ENCODE measurements around the gene TIMM50. TPM values are rescaled to one million over a fixed set of nuclear protein-coding genes. Genes with fewer than 3 reads are reported as not detected.

Gene TIMM50
- total RNA-seq, 2 donors from 2014 or later: 54.1 to 75.5 TPM

DNA sequence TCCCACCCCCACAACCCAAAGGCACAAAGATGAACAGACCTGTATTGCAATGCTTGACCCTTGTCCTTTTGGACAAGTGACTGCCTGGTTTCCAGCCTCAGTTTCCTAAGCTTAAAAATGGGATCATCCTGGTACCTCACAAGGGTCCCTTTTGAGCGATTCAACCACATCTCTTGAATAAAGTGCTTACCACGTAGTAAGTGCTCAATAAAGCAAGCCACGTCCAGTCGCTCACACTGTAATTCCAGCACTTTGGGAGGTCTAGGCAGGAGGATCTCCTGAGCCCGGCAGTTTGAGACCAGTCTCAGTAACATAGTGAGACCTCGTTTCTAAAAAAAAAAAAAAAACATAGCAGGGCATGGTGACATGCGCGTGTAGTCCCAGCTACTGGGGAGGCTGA lies 19.3 kb downstream of the TIMM50 start:
- no peaks in the 10 kb centered on the region for H3K4me1 ChIP-seq (replicated peaks)
- no peak overlapping the region for H3K27ac ChIP-seq
- intact Hi-C loops (cut with DNase I): no loop called here
- DNase-seq (ENCODE audit: low spot score): no peak
- H3K4me3 ChIP-seq: no peak overlapping the region
- WGBS: 76% methylated on average over 8 of the region's 8 CpGs
- TF ChIP-seq POLR2A (IDR thresholded peaks at IDR 0.05) (no peak), CTCF (IDR thresholded peaks at IDR 0.05) (no peak)
- H3K9me3 ChIP-seq: no peaks in the 10 kb centered on the region
- H3K36me3 ChIP-seq: no peaks in the 10 kb centered on the region
- peaks cover 6% of the 10 kb centered on the region for H3K27me3 ChIP-seq (replicated peaks; ENCODE audit: insufficient read depth)

DNA sequence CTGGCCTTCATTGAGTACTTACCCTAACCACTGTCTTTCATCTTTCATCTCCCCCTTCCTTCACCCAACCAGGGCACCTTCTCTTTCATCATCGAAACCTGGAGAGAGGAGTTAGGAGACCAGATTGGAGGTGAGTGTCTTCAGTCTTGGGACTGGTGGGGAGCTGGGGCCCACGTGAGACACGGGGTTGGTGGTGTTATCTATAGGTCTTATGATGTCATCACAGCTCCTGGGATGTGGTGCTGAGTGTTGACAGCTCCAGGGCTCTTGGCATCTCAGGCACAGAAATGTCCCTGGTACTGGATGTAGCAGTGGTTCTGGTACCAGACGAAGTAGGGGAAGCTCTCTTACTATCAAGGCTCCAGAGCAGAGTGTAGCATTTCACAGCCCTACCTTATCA lies 19.9 kb downstream of the TIMM50 start:
- no peak for DNase-seq (ENCODE audit: low spot score)
- no peak overlapping the region for H3K4me3 ChIP-seq
- H3K4me1 ChIP-seq (replicated peaks): no peaks in the 10 kb centered on the region
- intact Hi-C loops (cut with DNase I): no loop called here
- peaks cover 6% of the 10 kb centered on the region for H3K27me3 ChIP-seq (replicated peaks; ENCODE audit: insufficient read depth)
- WGBS: 41% methylated on average over 4 of the region's 4 CpGs
- no peak overlapping the region for H3K27ac ChIP-seq
- no peaks in the 10 kb centered on the region for H3K36me3 ChIP-seq
- TF ChIP-seq POLR2A (IDR thresholded peaks at IDR 0.05) (no peak), POLR2AphosphoS5 (IDR thresholded peaks at IDR 0.05) (no peak), CTCF (IDR thresholded peaks at IDR 0.05) (no peak)
- H3K9me3 ChIP-seq: no peaks in the 10 kb centered on the region

DNA sequence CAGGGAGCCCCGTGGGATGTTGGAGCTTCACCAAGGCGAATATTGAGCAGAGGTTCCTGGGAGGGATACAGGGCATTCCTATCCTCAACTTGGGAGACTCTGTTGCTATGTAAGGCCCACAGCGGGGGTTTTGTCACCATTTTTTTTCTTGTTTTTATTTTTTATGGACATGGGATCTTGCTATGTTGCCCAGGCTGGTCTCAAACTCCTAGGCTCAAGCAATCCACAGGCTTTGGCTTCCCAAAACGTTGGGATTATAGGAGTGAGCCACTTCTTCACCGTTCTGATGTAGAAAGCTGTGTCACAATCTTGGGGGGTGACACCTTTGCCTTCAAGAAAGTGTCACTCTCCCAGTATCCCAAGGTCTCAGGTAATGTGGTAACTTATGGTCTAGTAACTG lies 20.7 kb downstream of the TIMM50 start:
- H3K27me3 ChIP-seq (replicated peaks; ENCODE audit: insufficient read depth): peaks cover 6% of the 10 kb centered on the region
- WGBS: 80% methylated on average over 5 of the region's 5 CpGs

GRCh38 chr19:39502640-39503417 lies 22.2 kb downstream of the TIMM50 start:
- H3K27me3 ChIP-seq (replicated peaks; ENCODE audit: insufficient read depth): peaks cover 6% of the 10 kb centered on the region
- no peak for TF ChIP-seq POLR2A (IDR thresholded peaks at IDR 0.05)
- peak; percentile 34 to 82 (median 69) for TF ChIP-seq CTCF (IDR thresholded peaks at IDR 0.05)
- DNase-seq (ENCODE audit: low spot score): no peak

More for the DNA sequence above, 20.7 kb downstream of the TIMM50 start:
- H3K4me3 ChIP-seq: no peak overlapping the region
- no peak for DNase-seq (ENCODE audit: low spot score)
- no peaks in the 10 kb centered on the region for H3K9me3 ChIP-seq
- H3K36me3 ChIP-seq: no peaks in the 10 kb centered on the region
- intact Hi-C loops (cut with DNase I): no loop called here
- TF ChIP-seq CTCF (IDR thresholded peaks at IDR 0.05) (no peak), POLR2A (IDR thresholded peaks at IDR 0.05) (no peak), POLR2AphosphoS5 (IDR thresholded peaks at IDR 0.05) (no peak)
- H3K27ac ChIP-seq: no peak overlapping the region
- H3K4me1 ChIP-seq (replicated peaks): no peaks in the 10 kb centered on the region

GRCh38 chr19:39506598-39506943 lies 25.9 kb downstream of the TIMM50 start:
- Histone ChIP-seq H3K27ac (no peak overlapping the region), H3K4me3 (peak overlapping the region in 1 of 2 donors; percentile 29), H3K36me3 (no peaks in the 10 kb centered on the region), H3K4me1 (replicated peaks) (no peaks in the 10 kb centered on the region), H3K27me3 (replicated peaks; ENCODE audit: insufficient read depth) (peaks cover 3% of the 10 kb centered on the region), H3K9me3 (no peaks in the 10 kb centered on the region)
- WGBS: 56% methylated on average over 7 of the region's 7 CpGs
- intact Hi-C loops (cut with DNase I): no loop called here
- TF ChIP-seq POLR2A (IDR thresholded peaks at IDR 0.05): no peak
- no peak for TF ChIP-seq CTCF (IDR thresholded peaks at IDR 0.05)
- TF ChIP-seq POLR2AphosphoS5 (IDR thresholded peaks at IDR 0.05): no peak
- no peak for DNase-seq (ENCODE audit: low spot score)

More at GRCh38 chr19:39502640-39503417, 22.2 kb downstream of the TIMM50 start:
- WGBS: 19% methylated on average over 40 of the region's 69 CpGs
- no peaks in the 10 kb centered on the region for H3K9me3 ChIP-seq
- H3K27ac ChIP-seq: no peak overlapping the region
- no peaks in the 10 kb centered on the region for H3K36me3 ChIP-seq
- H3K4me3 ChIP-seq: no peak overlapping the region
- intact Hi-C loops (cut with DNase I): no loop called here
- H3K4me1 ChIP-seq (replicated peaks): no peaks in the 10 kb centered on the region

Measured in prostate gland (tissue), 2 donors.